Panc1 (cell line): ENCODE data around the gene OTX1. TPM values are rescaled to one million over a fixed set of nuclear protein-coding genes. Genes with fewer than 3 reads are reported as not detected.

Source experiments
- ATAC-seq: fragments of 200-7000 bp; cut with Tn5 transposase; 2 replicates; pipeline ENCODE4 v1.9.1; 2020; ENCODE audit warnings: mild to moderate bottlenecking, moderate library complexity
- BruUV-seq: library from RNA; stranded (reverse); fragments of 400-500 nt; replicated peaks from 2 replicates; lab custom pipeline; 2021; lab: Mats Ljungman, UMichigan
- CTCF ChIA-PET: fragments of 300-600 bp; sonication (Branson Sonifier 250); formaldehyde crosslinking; loops from one replicate; lab custom pipeline; 2022; ENCODE audit warnings: antibody characterized with exemption; lab: Charles Lee
- POLR2A ChIA-PET: fragments of 300-600 bp; sonication (Branson Sonifier 250); formaldehyde crosslinking; loops from one replicate; lab custom pipeline; 2022; ENCODE audit warnings: antibody characterized with exemption; lab: Charles Lee
- DNase-seq: peaks from one replicate; pipeline ENCODE4 v3.0.0-alpha.2; 2010; ENCODE audit warnings: low read depth, low spot score
- H3K27ac ChIP-seq: 2 replicates; pipeline ENCODE4 v1.5.1; 2011; ENCODE audit warnings: mild to moderate bottlenecking, low read length, inconsistent platforms
- H3K27me3 ChIP-seq: fragments of 200-500 bp; sonication (Bioruptor generic); 2 replicates; pipeline ENCODE4 v1.6.0; 2014; ENCODE audit warnings: low read length, inconsistent platforms; ENCODE audit not compliant: control insufficient read depth, insufficient read depth
- H3K36me3 ChIP-seq: fragments of 200-500 bp; sonication (Bioruptor generic); 2 replicates; pipeline ENCODE4 v1.5.1; 2014; ENCODE audit warnings: inconsistent platforms, mild to moderate bottlenecking, low read length, moderate library complexity; ENCODE audit not compliant: control insufficient read depth, insufficient read depth
- H3K4me1 ChIP-seq: 2 replicates; pipeline ENCODE4 v1.5.1; 2011; ENCODE audit warnings: inconsistent platforms, mild to moderate bottlenecking, low read length, moderate library complexity; ENCODE audit not compliant: control insufficient read depth, insufficient read depth
- H3K4me3 ChIP-seq, 2 experiments: 2 replicates each; pipeline ENCODE4 v1.5.1; 2011 to 2012; ENCODE audit warnings: low read depth in 2 of 2, low read length in 2 of 2, mild to moderate bottlenecking in 2 of 2, inconsistent platforms in 1 of 2, moderate library complexity in 1 of 2
- H3K9me3 ChIP-seq: fragments of 200-500 bp; sonication (Bioruptor generic); 2 replicates; pipeline ENCODE4 v1.5.1; 2014; ENCODE audit warnings: low read depth, mild to moderate bottlenecking, inconsistent platforms, low read length, moderate library complexity; ENCODE audit not compliant: control insufficient read depth, insufficient read depth
- CTCF ChIP-seq: fragments of 450-650 bp; IDR thresholded peaks from 2 replicates; pipeline ENCODE4 v1.5.1; 2017; ENCODE audit warnings: mild to moderate bottlenecking
- POLR2AphosphoS5 ChIP-seq: IDR thresholded peaks from 2 replicates; pipeline ENCODE4 v1.6.1; 2012; ENCODE audit warnings: mild to moderate bottlenecking, low read depth, low read length, moderate library complexity
- REST ChIP-seq, 2 experiments: IDR thresholded peaks; 2 replicates each; pipeline ENCODE4 v1.6.1; 2011 to 2012; ENCODE audit warnings: low read depth in 2 of 2, control low read depth in 1 of 2, low read length in 1 of 2, mild to moderate bottlenecking in 1 of 2, moderate library complexity in 1 of 2; ENCODE audit not compliant: insufficient read depth in 1 of 2
- SIN3A ChIP-seq: IDR thresholded peaks from 2 replicates; pipeline ENCODE4 v1.6.1; 2012; ENCODE audit warnings: low read depth, mild to moderate bottlenecking, low read length, moderate library complexity, borderline replicate concordance; ENCODE audit not compliant: insufficient read depth
- TCF7L2 ChIP-seq: IDR thresholded peaks from 2 replicates; pipeline ENCODE4 v1.6.1; 2011; ENCODE audit warnings: mild to moderate bottlenecking, low read depth, low read length, inconsistent platforms
- in situ Hi-C: cut with HindIII; loops from 2 replicates; pipeline ENCODE4 v1.10.0; 2016; ENCODE audit warnings: low sequenced_read_pairs, low pct_unique_long_range_greater_than_20kb
- intact Hi-C: fragments of 100-400 bp; cut with micrococcal nuclease; formaldehyde crosslinking; loops from one replicate; pipeline ENCODE4 v1.10.0; 2022; ENCODE audit not compliant: unreplicated experiment
- total RNA-seq: library from RNA; stranded (reverse); gene quantifications from one replicate; pipeline ENCODE4 v1.2.1, GENCODE V29; 2021; ENCODE audit not compliant: unreplicated experiment

OTX1 gene
- total RNA-seq, 1 experiment from 2014 or later, result 4.2 TPM

- DNase-seq (no peak), ATAC-seq (no peak)
- in situ Hi-C loops (no loop called here), intact Hi-C loops (no loop called here)
- Histone ChIP-seq H3K36me3 (no peaks in the 10 kb centered on the region), H3K4me1 (no peaks in the 10 kb centered on the region), H3K27ac (no peak overlapping the region), H3K27me3 (peaks cover 3% of the 10 kb centered on the region; the same call in 1 of the 2 replicates), H3K4me3 (no peak overlapping the region), H3K9me3 (no peaks in the 10 kb centered on the region)
- CTCF ChIA-PET, result no interaction called here
- TF ChIP-seq CTCF, result no peak
- TF ChIP-seq TCF7L2, result no peak
- TF ChIP-seq POLR2AphosphoS5, result no peak
- TF ChIP-seq SIN3A, result no peak
- TF ChIP-seq REST (IDR thresholded peaks at IDR 0.05; ENCODE audit: insufficient read depth in 1 of 2, low read depth in 2 of 2, low read length in 1 of 2), result no peak
- POLR2A ChIA-PET, result no interaction called here
- BruUV-seq, result no TSS peak
Observed at GRCh38 chr2:63092857-63093256, 42.2 kb downstream of the OTX1 start.

- CTCF ChIA-PET, result no interaction called here
- Histone ChIP-seq H3K4me3 (no peak overlapping the region), H3K36me3 (no peaks in the 10 kb centered on the region), H3K4me1 (no peaks in the 10 kb centered on the region), H3K27ac (no peak overlapping the region), H3K9me3 (no peaks in the 10 kb centered on the region), H3K27me3 (peaks cover 3% of the 10 kb centered on the region; the same call in 1 of the 2 replicates)
- no peak for ATAC-seq
- no peak for TF ChIP-seq REST (IDR thresholded peaks at IDR 0.05; ENCODE audit: insufficient read depth in 1 of 2, low read depth in 2 of 2, low read length in 1 of 2)
- no peak for TF ChIP-seq SIN3A
- TF ChIP-seq TCF7L2, result no peak
- no peak for TF ChIP-seq POLR2AphosphoS5
- TF ChIP-seq CTCF, result no peak
- BruUV-seq, result no TSS peak
- no peak for DNase-seq
- POLR2A ChIA-PET, result no interaction called here
- intact Hi-C loops (no loop called here), in situ Hi-C loops (no loop called here)
Observed at GRCh38 chr2:63093502-63093901, 42.9 kb downstream of the OTX1 start.
